Dermis lymphatic vessel endothelial cell (primary cell): ENCODE results near the gene RMDN3. TPM values are rescaled to one million over a fixed set of nuclear protein-coding genes. Genes with fewer than 3 reads are reported as not detected.

Experiments used
- total RNA-seq: library from RNA; depleted of rRNA; stranded (reverse); fragments of >200 nt; gene quantifications from 2 replicates; pipeline ENCODE4 v1.2.1, GENCODE V29; 2014

Gene RMDN3, protein sequence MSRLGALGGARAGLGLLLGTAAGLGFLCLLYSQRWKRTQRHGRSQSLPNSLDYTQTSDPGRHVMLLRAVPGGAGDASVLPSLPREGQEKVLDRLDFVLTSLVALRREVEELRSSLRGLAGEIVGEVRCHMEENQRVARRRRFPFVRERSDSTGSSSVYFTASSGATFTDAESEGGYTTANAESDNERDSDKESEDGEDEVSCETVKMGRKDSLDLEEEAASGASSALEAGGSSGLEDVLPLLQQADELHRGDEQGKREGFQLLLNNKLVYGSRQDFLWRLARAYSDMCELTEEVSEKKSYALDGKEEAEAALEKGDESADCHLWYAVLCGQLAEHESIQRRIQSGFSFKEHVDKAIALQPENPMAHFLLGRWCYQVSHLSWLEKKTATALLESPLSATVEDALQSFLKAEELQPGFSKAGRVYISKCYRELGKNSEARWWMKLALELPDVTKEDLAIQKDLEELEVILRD
- 16.6 and 23.5 TPM in 2 replicates for total RNA-seq

GRCh38 chr15:40754883-40755811 lies at the start of gene RMDN3:
Gene RMDN3 (minus strand): TSS chr15:40755254. CDS start chr15:40754783, 471 bp downstream.

DNA sequence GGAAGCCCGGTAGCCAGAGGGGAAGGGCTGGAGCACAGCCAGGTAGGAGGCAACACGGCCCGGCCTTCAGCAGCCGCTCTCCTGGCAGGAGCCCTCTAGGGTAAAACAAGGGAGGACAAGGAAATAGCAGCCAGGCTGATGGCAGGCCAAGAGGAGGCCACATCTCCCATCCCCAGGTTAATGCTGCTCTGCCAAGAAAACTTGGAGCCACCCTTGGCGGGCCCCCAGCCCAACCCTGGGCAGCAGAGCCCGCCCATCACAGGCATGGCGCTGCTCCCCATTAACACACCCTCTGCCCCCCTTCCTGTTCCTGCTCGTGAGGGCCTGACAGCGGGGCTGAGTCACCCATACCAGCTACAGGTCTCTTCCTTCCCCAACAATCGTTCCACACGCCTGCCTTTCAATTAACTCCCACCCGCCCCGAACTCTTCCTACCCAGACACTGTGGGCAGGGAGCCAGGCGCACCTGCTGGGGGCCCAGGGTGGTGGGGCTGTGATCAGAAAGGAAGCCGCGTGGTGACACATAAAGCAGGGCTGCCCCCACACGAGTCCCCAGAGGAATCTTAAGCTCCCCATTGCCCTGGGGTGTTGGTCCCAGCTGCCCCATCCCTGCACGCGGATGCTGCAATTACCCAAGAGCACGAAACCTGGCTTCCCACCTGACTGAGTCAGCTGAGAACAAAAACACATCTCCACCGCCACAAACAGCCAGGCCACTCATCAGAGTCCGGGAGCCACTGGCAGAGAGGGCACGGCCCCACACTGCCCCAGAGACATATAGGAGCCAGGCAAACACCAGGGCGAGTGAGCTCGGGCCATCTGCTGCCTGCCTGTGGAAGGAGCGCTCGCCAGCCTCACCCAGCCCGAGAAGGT lies 14.5 kb upstream of the RMDN3 start, which contains the start of gene C15orf62:
C15orf62 (plus strand) TSS at position 707 of the 873 bp plus-strand sequence. CDS start 516 bp downstream, outside the sequence.

DNA sequence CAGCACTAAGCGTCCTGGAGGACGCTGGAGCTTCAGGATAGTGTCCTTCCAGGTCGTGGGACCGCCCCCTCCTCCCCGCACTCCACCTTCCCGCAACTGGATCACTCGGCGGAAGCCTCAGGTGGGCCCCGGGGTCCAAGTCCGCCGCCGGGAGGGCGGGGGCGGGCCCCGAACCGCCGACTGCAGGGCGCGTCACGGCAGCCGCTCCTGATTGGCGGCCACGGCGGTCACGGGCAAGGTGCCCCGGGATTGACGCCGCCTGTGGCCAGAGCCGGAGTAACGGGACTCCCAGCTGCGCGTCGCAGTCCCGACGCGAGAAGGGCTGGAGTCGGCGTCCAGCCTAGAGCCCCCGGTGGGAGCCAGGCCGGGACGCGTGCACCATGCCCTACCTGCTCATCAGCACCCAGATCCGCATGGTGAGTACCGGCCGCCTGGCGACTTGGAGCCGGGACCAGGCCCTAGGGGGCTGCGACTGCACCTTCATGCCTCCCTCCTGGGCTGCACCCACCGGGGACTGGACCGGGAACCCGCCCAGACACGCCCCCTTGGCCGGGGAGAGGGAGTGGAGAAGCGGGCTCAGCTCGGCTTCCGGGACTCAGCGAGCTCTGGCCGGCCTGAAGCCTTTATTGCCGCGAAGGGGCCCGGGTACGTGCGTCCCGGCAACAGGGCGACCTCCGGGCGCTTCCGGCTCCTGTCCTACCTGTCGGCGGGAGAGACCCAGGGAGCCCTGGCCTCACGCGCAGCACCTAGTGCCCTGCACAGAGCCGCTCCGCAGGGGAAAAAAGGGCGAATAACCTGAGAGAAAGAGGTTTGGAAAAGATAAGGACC lies 9.0 kb upstream of the RMDN3 start, which contains the start of gene GCHFR:
GCHFR (plus strand) TSS at position 268 of the 828 bp plus-strand sequence; CDS start at position 381, 113 bp downstream.

GRCh38 chr15:40694688-40695468 lies 60.2 kb downstream of the RMDN3 start, which contains the start of gene RAD51:
Gene RAD51 (plus strand): TSS chr15:40695174. CDS start chr15:40698759, 3,585 bp downstream.

Other genes with a start within 250 kb of the RMDN3 start
- gene CCDC32, start 190.2 kb downstream of the RMDN3 start, total RNA-seq = 18.5 and 26.5 TPM in 2 replicates
- gene RPUSD2, start 186.0 kb downstream of the RMDN3 start, total RNA-seq = 8.8 and 9.9 TPM in 2 replicates
- 3.7 and 4.5 TPM in 2 replicates for gene KNL1, start 161.0 kb downstream of the RMDN3 start, total RNA-seq
- 2.7 and 2.8 TPM in 2 replicates for gene RAD51, start 60.1 kb downstream of the RMDN3 start, total RNA-seq
- 4.3 and 11.7 TPM in 2 replicates for gene GCHFR, start 8.8 kb upstream of the RMDN3 start, total RNA-seq
- gene C15orf62, start 14.7 kb upstream of the RMDN3 start, total RNA-seq = under 0.01 and 0.11 TPM in 2 replicates
- gene ZFYVE19, start 51.8 kb upstream of the RMDN3 start, total RNA-seq = 17.1 and 18.1 TPM in 2 replicates
- 21.2 and 26.0 TPM in 2 replicates for gene DNAJC17, start 52.2 kb upstream of the RMDN3 start, total RNA-seq
- gene PPP1R14D, start 73.5 kb upstream of the RMDN3 start, total RNA-seq = not detected in 2 replicates
- gene SPINT1, start 88.8 kb upstream of the RMDN3 start, total RNA-seq = 0.33 and 0.34 TPM in 2 replicates
- gene RHOV, start 119.0 kb upstream of the RMDN3 start, total RNA-seq = under 0.01 TPM in 1 of 2 replicates, not detected in the other
- gene VPS18, start 139.2 kb upstream of the RMDN3 start, total RNA-seq = 33.2 and 41.1 TPM in 2 replicates
- 84.2 and 99.3 TPM in 2 replicates for gene DLL4, start 174.1 kb upstream of the RMDN3 start, total RNA-seq
- 0.76 and 1.3 TPM in 2 replicates for gene CHAC1, start 198.2 kb upstream of the RMDN3 start, total RNA-seq